AG04449 (cell line): Measurements from ENCODE around the gene KHDRBS1.

Experiments
- CTCF ChIA-PET: fragments of 350-600 bp; formaldehyde crosslinking; extraction: SDS; loops from one replicate; lab custom pipeline; 2021; ENCODE audit warnings: antibody characterized with exemption; lab: Yijun Ruan, JAX
- POLR2A ChIA-PET: fragments of 400-600, 350-600 bp; formaldehyde crosslinking; extraction: SDS; loops from one replicate; lab custom pipeline; 2020; ENCODE audit warnings: antibody characterized with exemption, inconsistent platforms; lab: Yijun Ruan, JAX
- DNase-seq: peaks from one replicate; pipeline ENCODE4 v3.0.0-alpha.2; 2010; ENCODE audit warnings: low read depth, low spot score
- H3K4me3 ChIP-seq: 2 replicates; pipeline ENCODE4 v1.5.1; 2011; ENCODE audit warnings: low read depth, mild to moderate bottlenecking, control low read depth, low read length
- TF ChIP-seq, protein P1 (sequence below): IDR thresholded peaks from one replicate; pipeline ENCODE4 v1.5.1; 2011; ENCODE audit warnings: mild to moderate bottlenecking, moderate library complexity, low read length, control low read depth, inconsistent platforms; ENCODE audit not compliant: insufficient read depth; ENCODE audit errors: missing control alignments

The KHDRBS1 gene

DNA sequence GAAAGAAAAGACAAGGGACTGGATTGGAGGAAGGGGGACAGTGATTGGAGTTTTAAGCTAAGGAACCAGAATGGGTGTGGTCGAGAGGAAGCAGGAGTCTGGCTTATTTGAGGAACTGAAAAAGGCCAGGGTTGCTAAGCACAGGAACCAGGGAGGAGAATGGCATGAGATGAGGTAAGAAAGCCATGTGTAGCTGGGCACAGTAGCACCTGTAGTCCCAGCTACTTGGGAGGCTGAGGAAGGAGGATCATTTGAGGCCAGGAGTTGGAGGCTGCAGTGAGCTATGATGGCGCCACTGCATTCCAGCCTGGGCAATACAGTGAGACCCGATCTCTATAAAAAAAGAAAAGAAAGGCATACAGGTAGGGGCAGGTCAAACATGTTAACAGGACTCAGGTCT is 8.1 kb upstream of the KHDRBS1 start:
- POLR2A ChIA-PET: interaction anchor here (1.3 kb wide), 1 partner anchor 8 kb away, joined by 5 read pairs; the partner anchor contains the start of gene KHDRBS1
- CTCF ChIA-PET: interaction anchor here (1.0 to 8.2 kb wide), 6 partner anchors 18 to 290 kb away, joined by 3 to 140 read pairs (median 8); no protein-coding TSS in a partner anchor
- no peak for DNase-seq
- TF ChIP-seq, protein P1, sequence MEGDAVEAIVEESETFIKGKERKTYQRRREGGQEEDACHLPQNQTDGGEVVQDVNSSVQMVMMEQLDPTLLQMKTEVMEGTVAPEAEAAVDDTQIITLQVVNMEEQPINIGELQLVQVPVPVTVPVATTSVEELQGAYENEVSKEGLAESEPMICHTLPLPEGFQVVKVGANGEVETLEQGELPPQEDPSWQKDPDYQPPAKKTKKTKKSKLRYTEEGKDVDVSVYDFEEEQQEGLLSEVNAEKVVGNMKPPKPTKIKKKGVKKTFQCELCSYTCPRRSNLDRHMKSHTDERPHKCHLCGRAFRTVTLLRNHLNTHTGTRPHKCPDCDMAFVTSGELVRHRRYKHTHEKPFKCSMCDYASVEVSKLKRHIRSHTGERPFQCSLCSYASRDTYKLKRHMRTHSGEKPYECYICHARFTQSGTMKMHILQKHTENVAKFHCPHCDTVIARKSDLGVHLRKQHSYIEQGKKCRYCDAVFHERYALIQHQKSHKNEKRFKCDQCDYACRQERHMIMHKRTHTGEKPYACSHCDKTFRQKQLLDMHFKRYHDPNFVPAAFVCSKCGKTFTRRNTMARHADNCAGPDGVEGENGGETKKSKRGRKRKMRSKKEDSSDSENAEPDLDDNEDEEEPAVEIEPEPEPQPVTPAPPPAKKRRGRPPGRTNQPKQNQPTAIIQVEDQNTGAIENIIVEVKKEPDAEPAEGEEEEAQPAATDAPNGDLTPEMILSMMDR: no peak
- no peak overlapping the region for H3K4me3 ChIP-seq

DNA sequence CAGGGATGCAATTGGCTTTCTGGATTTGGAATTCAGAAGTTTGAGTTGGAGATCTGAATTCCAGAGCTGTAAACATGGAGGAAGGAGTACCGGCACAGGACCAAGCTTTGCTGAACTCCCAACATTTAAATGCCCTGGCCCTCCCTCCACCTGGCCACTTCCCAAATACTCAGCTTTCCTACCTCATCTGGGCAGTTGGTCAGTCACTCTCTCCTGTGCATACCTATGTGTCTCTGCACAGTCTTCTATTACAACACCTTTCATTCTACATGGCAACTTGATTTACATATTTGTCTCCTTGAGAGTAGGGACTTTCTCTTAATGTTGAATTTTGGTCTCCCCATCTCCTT is 6.1 kb upstream of the KHDRBS1 start:
- POLR2A ChIA-PET: no interaction called here
- CTCF ChIA-PET: interaction anchor here (8.2 kb wide), 1 partner anchor 20 kb away, joined by 140 read pairs; no protein-coding TSS in a partner anchor
- TF ChIP-seq, protein P1: no peak
- no peak overlapping the region for H3K4me3 ChIP-seq
- no peak for DNase-seq

DNA sequence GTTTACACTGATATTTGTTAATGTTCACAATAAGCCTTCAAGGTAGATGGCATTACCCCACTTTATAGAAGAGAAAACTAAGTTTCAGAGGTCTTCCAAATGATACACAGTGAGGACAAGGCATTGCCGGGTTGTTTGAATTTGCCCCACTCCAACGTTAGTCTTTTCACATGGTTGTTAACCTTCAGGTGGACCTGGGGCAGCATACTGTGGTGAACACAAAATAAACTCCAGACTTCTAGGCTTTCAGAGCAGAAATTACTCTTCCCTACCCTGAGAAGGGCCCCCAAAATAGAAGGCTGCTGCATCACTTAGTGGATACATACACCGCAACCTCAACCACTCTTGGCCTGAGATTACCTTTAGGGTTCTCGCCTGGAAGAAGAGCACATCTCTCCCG is 3.4 kb upstream of the KHDRBS1 start:
- ChIA-PET POLR2A (no interaction called here), CTCF (interaction anchor here (8.2 kb wide), 1 partner anchor 22 kb away, joined by 140 read pairs; no protein-coding TSS in a partner anchor)
- H3K4me3 ChIP-seq: no peak overlapping the region
- TF ChIP-seq, protein P1: no peak
- DNase-seq: no peak

DNA sequence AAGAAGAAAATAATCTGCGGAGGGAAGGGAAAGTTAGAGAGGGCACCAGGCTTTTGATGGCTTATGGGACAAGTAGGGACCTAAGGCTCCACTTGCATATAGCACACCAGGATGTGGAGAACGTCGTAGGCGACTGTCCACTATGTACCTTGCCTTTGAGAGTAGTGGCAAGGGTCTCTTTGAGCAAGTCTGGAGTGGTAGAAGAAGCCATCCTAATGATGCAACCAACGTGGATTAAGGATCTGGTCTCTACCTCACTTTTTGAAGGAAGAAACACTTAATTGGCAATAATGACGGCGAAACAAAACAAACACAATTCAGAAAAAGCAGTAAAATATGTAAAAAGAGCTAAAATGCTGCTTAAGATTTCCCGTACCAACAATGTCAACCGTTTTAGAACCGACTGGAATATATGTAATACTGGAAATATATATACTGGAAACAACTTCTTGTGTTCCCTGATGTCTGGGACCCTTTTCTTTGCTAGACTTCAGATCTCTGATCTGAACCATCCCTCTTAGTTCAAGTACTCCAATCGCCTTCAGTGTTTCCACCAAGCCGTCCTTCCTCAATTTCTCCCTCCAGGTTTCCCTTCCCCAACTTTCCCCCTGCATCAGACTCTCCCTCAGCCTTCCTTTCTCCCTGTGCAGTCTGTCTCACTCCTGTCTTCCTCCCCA is 821 bp upstream of the KHDRBS1 start:
- DNase-seq: no peak
- TF ChIP-seq, protein P1: no peak
- ChIA-PET POLR2A (interaction anchor here (0.6 to 2.0 kb wide), 8 partner anchors 8 to 711 kb away, joined by 3 to 8 read pairs (median 4); no protein-coding TSS in a partner anchor), CTCF (interaction anchor here (0.9 to 4.4 kb wide), 3 partner anchors 10 to 44 kb away, joined by 4 to 25 read pairs (median 8); no protein-coding TSS in a partner anchor)
- peak overlapping the region; percentile 61 for H3K4me3 ChIP-seq

DNA sequence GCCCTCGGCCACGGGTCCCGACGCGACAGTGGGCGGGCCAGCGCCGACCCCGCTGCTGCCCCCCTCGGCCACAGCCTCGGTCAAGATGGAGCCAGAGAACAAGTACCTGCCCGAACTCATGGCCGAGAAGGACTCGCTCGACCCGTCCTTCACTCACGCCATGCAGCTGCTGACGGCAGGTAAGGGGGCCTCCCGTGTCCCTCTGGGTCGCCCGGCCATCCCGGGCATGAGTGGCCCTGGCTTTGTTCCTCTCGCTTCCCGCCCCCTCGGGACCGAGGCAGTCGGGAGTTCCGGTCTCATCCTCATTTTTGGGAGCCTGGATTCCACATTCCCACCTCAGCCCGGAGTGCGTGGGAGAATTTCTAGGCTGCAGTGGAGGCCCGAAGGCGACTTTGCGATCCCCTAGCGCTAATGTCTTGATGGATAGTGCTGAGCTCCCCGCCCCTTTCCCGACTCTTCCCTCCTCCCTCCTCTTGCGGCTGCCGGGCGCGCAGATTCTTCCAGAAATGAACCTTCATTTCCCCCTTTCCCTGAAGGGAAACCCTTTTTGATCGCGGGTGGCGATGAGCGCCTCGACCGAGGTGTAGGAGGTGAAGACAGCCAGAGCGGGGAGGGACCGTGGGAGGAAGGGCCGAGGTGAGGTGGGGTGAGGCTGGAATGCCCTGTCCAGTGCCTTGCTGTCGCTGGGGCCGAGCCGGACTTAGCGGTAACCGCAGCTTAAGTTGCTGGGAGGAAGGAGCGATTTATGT is 705 bp downstream of the KHDRBS1 start:
- ChIA-PET CTCF (interaction anchor here (0.9 to 4.4 kb wide), 7 partner anchors 9 to 224 kb away, joined by 3 to 25 read pairs (median 3); no protein-coding TSS in a partner anchor), POLR2A (interaction anchor here (1.8 to 2.0 kb wide), 2 partner anchors 28 to 37 kb away, joined by 7 to 8 read pairs; no protein-coding TSS in a partner anchor)
- DNase-seq: no peak

More for the DNA sequence above, 705 bp downstream of the KHDRBS1 start:
- H3K4me3 ChIP-seq: peak overlapping the region; percentile 99
- TF ChIP-seq, protein P1: no peak
